ENCODE measurements around the gene OPN1SW.

DNA sequence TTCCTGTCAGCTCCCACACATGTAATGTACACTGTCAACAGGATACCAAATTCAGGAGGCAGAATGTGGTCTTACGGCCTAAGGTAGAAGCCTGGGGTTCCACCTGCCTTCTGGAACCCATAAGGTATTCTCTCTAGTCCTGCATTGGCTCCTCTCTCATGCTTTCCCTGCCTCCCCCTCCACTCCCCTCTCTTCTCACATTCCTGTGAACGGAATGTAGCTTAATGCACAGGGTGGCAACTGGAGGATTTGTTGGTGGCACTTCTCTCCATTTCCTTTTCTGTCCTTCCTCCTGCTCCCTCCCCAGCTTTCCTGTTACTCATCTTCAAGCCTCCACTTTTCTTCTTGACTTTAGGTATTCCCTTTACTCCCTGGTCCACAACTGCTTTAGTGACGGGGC, 43.1 kb upstream of the OPN1SW start:
- no peak for TF ChIP-seq CTCF (IDR thresholded peaks at IDR 0.05)
- TF ChIP-seq POLR2A (IDR thresholded peaks at IDR 0.05), result no peak
